ENCODE results near the gene ROR1. TPM values are rescaled to one million over a fixed set of nuclear protein-coding genes. Genes with fewer than 3 reads are reported as not detected.
"Not testable (repeated sequence)": the region's sequence is repeated elsewhere in the genome, so short reads cannot be mapped to it uniquely, and the experiment has no call there.

Gene ROR1
- total and polyA plus RNA-seq, 5 donors from 2014 or later, result not detected

DNA sequence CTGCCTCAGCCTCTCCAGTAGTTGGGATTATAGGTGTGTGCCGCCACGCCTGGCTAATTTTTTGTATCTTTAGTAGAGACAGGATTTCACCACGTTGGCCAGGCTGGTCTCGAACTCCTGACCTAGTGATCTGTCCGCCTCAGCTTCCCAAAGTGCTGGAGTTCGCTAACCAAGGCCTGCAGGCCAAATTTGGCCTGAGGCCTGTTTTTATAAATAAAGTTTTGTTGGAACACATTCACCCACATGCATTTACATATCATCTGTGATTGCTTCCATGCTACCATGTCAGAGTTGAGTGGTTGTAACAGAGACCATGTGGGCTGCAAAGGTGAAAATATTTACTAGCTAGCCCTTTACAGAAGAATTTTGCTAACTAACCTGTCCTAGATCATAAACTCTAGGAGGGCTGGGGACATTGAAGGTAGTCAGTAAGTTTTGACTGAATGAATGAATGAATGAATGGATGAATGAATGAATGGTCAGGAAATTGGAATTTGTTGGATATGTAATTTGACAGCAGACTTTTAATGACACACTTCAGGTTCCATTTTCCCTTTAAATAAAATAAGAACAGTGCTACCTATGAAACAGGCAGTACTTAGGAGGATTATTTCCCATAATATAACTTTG lies 38.4 kb downstream of the ROR1 start:
- ATAC-seq (ENCODE audit: low read depth in 2 of 2), result no peak
- Histone ChIP-seq H3K36me3 (ENCODE audit: control insufficient read depth, insufficient read depth, low read length) (no peaks in the 10 kb centered on the region), H3K27me3 (ENCODE audit: control insufficient read depth, insufficient read depth, low read length) (no peaks in the 10 kb centered on the region), H3K4me3 (ENCODE audit: low read depth, low read length) (no peak overlapping the region), H3K9me3 (ENCODE audit: control insufficient read depth in 2 of 2, low read length in 2 of 2) (no peaks in the 10 kb centered on the region), H3K27ac (ENCODE audit: insufficient read depth, low read length, poor library complexity, severe bottlenecking) (no peak overlapping the region), H3K4me1 (ENCODE audit: control insufficient read depth, insufficient read depth, low read length, poor library complexity, severe bottlenecking) (no peaks in the 10 kb centered on the region)
- no peaks in the 10 kb centered on the region for H3K4me1 Mint-ChIP-seq
- H3K27ac Mint-ChIP-seq, result no peak overlapping the region
- no peaks in the 10 kb centered on the region for H3K36me3 Mint-ChIP-seq
- no peak for DNase-seq
- H3K27me3 Mint-ChIP-seq, result peaks cover 4% of the 10 kb centered on the region
- no peak overlapping the region for H3K4me3 Mint-ChIP-seq
- H3K9me3 Mint-ChIP-seq, result peaks cover 0 to 5% (median 1%) of the 10 kb centered on the region in 7 donors

DNA sequence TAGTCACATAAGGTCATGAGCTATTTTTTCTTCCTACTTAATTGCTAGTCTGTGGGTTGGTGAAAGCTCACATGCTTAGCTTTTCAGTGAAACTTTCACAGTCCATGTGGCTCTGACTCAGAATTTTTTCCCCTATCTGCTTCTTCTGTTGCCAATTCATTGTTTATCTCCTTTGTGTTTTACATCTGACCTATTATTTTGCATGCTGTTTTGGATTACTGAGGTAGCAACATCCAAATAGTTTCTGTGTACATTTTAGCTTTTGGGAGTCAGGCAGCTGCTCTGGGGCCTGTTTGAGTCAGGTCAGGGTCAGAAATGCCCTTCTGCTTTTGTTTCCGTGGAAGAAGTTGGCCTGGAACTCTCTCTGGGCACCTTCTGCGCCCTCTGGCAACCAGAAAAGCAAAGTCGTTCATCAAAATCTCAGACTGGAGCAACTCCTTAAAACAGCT lies 40.0 kb downstream of the ROR1 start:
- no peaks in the 10 kb centered on the region for H3K36me3 ChIP-seq (ENCODE audit: control insufficient read depth, insufficient read depth, low read length)
- H3K36me3 Mint-ChIP-seq, result no peaks in the 10 kb centered on the region
- no peak overlapping the region for H3K4me3 ChIP-seq (ENCODE audit: low read depth, low read length)
- H3K9me3 ChIP-seq (ENCODE audit: control insufficient read depth in 2 of 2, low read length in 2 of 2), result no peaks in the 10 kb centered on the region
- no peak overlapping the region for H3K27ac ChIP-seq (ENCODE audit: insufficient read depth, low read length, poor library complexity, severe bottlenecking)
- H3K4me1 Mint-ChIP-seq, result no peaks in the 10 kb centered on the region
- H3K4me3 Mint-ChIP-seq, result no peak overlapping the region
- H3K27me3 Mint-ChIP-seq, result peaks cover 8% of the 10 kb centered on the region
- DNase-seq (no peak), ATAC-seq (ENCODE audit: low read depth in 2 of 2) (no peak)
- H3K27ac Mint-ChIP-seq, result no peak overlapping the region
- peaks cover 0 to 5% (median 0%) of the 10 kb centered on the region in 7 donors for H3K9me3 Mint-ChIP-seq
- H3K27me3 ChIP-seq (ENCODE audit: control insufficient read depth, insufficient read depth, low read length), result no peaks in the 10 kb centered on the region
- H3K4me1 ChIP-seq (ENCODE audit: control insufficient read depth, insufficient read depth, low read length, poor library complexity, severe bottlenecking), result no peaks in the 10 kb centered on the region

DNA sequence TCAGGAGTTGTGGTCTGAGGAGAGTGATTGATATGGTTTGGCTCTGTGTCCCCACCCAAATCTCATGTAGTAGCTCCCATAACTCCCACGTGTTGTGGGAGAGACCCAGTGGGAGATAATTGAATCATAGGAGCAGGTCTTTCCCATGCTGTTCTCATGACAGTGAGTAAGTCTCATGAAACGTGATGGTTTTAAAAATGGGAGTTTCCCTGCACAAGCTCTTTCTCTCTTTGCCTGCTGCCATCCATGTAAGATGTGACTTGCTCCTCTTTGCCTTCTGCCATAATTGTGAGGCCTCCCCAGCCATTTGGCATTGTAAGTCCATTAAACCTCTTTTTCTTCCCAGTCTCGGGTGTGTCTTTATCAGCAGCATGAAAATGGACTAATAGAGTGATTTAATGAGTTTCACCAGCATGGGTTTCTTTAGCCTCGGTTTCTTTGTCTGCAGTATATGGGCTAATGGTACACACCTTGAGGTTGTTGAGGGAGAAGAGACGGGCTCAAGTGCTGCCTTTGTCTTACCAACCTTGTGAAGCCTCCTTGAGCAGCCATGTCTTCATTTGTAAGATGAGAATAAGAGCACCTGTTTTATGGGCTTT lies 42.5 kb downstream of the ROR1 start:
- not testable (repeated sequence) for H3K27me3 ChIP-seq (ENCODE audit: control insufficient read depth, insufficient read depth, low read length); H3K4me1 ChIP-seq (ENCODE audit: control insufficient read depth, insufficient read depth, low read length, poor library complexity, severe bottlenecking); H3K27me3 Mint-ChIP-seq; H3K27ac ChIP-seq (ENCODE audit: insufficient read depth, low read length, poor library complexity, severe bottlenecking); H3K36me3 ChIP-seq (ENCODE audit: control insufficient read depth, insufficient read depth, low read length); H3K4me3 ChIP-seq (ENCODE audit: low read depth, low read length); H3K4me3 Mint-ChIP-seq; H3K4me1 Mint-ChIP-seq; H3K27ac Mint-ChIP-seq; H3K36me3 Mint-ChIP-seq; DNase-seq; H3K9me3 ChIP-seq (ENCODE audit: control insufficient read depth in 2 of 2, low read length in 2 of 2); H3K9me3 Mint-ChIP-seq; ATAC-seq (ENCODE audit: low read depth in 2 of 2)

DNA sequence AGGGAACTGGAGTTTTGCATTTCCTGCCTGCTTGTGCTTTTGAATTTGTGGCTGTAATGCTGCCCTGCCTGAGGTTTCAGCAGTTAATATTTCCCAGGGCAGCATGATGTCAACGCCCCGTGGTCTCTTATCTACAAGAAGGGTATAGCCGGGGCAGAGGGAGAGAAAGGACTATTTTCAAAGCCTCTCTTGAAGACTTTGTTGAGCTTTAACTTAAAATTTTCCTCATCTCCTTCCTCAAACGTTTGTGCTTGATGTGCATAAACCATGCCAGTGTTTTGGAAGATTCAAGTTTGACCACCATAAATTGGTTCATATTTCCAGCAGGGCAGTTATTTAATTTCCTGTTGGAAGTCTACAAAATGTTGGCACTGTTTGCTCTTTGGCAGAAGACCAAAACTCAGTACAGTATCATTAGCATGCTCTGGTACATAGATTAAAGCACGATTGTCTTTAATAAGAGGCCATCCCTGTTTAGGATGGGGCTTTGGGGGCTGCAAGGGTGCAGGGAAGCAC lies 43.4 kb downstream of the ROR1 start:
- ATAC-seq (ENCODE audit: low read depth in 2 of 2) (no peak), DNase-seq (no peak)
- Mint-ChIP-seq H3K4me1 (no peaks in the 10 kb centered on the region), H3K27ac (no peak overlapping the region), H3K4me3 (no peak overlapping the region), H3K9me3 (peaks cover 0 to 5% (median 0%) of the 10 kb centered on the region in 7 donors), H3K27me3 (peaks cover 8% of the 10 kb centered on the region), H3K36me3 (no peaks in the 10 kb centered on the region)
- Histone ChIP-seq H3K4me1 (ENCODE audit: control insufficient read depth, insufficient read depth, low read length, poor library complexity, severe bottlenecking) (no peaks in the 10 kb centered on the region), H3K27me3 (ENCODE audit: control insufficient read depth, insufficient read depth, low read length) (no peaks in the 10 kb centered on the region), H3K9me3 (ENCODE audit: control insufficient read depth in 2 of 2, low read length in 2 of 2) (no peaks in the 10 kb centered on the region), H3K27ac (ENCODE audit: insufficient read depth, low read length, poor library complexity, severe bottlenecking) (no peak overlapping the region), H3K36me3 (ENCODE audit: control insufficient read depth, insufficient read depth, low read length) (no peaks in the 10 kb centered on the region), H3K4me3 (ENCODE audit: low read depth, low read length) (no peak overlapping the region)

DNA sequence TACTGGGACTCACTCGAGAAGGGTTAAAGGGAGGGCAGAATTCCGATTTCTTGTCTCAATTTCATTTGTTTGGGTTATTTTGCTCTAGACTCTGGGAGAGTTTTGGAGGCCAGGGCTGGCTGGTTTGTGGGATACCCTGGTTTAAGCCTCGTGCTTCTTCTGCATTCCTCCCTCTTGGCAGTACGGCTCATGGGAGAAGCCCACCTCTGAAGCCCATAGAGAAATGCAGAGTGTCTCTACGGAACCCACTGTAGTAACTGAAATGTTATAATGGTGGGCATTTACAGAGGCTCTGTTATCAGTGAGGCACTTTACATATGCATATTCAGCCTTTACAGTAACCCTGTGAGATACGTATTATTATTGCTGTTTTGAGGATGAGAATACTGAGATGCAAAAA lies 43.9 kb downstream of the ROR1 start:
- H3K27ac ChIP-seq (ENCODE audit: insufficient read depth, low read length, poor library complexity, severe bottlenecking), result no peak overlapping the region
- DNase-seq (no peak), ATAC-seq (ENCODE audit: low read depth in 2 of 2) (no peak)
- Mint-ChIP-seq H3K27me3 (peaks cover 8% of the 10 kb centered on the region), H3K36me3 (no peaks in the 10 kb centered on the region), H3K27ac (no peak overlapping the region), H3K9me3 (peaks cover 0 to 5% (median 0%) of the 10 kb centered on the region in 7 donors), H3K4me3 (no peak overlapping the region), H3K4me1 (no peaks in the 10 kb centered on the region)
- no peaks in the 10 kb centered on the region for H3K9me3 ChIP-seq (ENCODE audit: control insufficient read depth in 2 of 2, low read length in 2 of 2)
- no peaks in the 10 kb centered on the region for H3K4me1 ChIP-seq (ENCODE audit: control insufficient read depth, insufficient read depth, low read length, poor library complexity, severe bottlenecking)
- no peaks in the 10 kb centered on the region for H3K36me3 ChIP-seq (ENCODE audit: control insufficient read depth, insufficient read depth, low read length)
- no peaks in the 10 kb centered on the region for H3K27me3 ChIP-seq (ENCODE audit: control insufficient read depth, insufficient read depth, low read length)
- no peak overlapping the region for H3K4me3 ChIP-seq (ENCODE audit: low read depth, low read length)

DNA sequence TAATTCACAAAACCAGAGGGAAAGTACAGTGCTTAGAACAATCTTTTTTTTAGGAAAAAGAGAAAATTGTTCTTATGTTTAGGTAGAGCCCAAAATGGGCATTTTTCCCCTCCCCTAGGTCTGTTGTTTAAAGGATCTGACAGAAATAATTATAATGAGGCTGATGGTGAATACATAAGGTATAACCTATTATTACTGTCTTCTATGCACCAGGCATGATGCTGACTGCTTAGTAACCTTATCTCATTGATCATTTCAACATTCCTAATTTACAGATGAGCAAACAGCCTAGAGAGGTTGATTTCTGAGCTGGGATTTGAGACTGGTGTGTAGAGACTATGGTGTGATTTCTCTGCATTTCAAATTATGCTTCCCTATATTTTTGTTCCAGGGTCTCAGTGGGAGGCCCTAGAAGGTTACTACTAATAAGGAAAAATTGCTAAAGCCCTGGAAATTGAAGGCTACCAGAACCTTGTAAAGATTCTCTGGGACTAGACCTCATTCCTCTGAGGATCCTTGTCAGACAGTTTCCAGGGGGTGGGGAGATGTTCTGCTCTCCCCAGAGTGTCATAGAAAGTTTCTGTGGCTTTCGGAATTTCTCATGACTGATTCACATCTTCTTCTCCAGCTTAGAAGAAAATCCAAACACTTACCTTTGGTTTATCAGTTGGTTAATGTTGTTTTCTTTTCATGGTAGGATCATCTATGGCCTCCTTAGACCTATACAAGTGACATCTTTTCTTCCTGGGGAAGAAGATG lies 44.9 kb downstream of the ROR1 start:
- no peak overlapping the region for H3K27ac ChIP-seq (ENCODE audit: insufficient read depth, low read length, poor library complexity, severe bottlenecking)
- H3K36me3 ChIP-seq (ENCODE audit: control insufficient read depth, insufficient read depth, low read length), result no peaks in the 10 kb centered on the region
- Mint-ChIP-seq H3K27ac (no peak overlapping the region), H3K27me3 (peaks cover 8% of the 10 kb centered on the region), H3K9me3 (peaks cover 0 to 5% (median 0%) of the 10 kb centered on the region in 7 donors), H3K36me3 (no peaks in the 10 kb centered on the region), H3K4me3 (no peak overlapping the region), H3K4me1 (no peaks in the 10 kb centered on the region)
- H3K27me3 ChIP-seq (ENCODE audit: control insufficient read depth, insufficient read depth, low read length), result no peaks in the 10 kb centered on the region
- DNase-seq, result no peak
- no peak for ATAC-seq (ENCODE audit: low read depth in 2 of 2)
- H3K4me3 ChIP-seq (ENCODE audit: low read depth, low read length), result no peak overlapping the region
- no peaks in the 10 kb centered on the region for H3K9me3 ChIP-seq (ENCODE audit: control insufficient read depth in 2 of 2, low read length in 2 of 2)
- no peaks in the 10 kb centered on the region for H3K4me1 ChIP-seq (ENCODE audit: control insufficient read depth, insufficient read depth, low read length, poor library complexity, severe bottlenecking)

DNA sequence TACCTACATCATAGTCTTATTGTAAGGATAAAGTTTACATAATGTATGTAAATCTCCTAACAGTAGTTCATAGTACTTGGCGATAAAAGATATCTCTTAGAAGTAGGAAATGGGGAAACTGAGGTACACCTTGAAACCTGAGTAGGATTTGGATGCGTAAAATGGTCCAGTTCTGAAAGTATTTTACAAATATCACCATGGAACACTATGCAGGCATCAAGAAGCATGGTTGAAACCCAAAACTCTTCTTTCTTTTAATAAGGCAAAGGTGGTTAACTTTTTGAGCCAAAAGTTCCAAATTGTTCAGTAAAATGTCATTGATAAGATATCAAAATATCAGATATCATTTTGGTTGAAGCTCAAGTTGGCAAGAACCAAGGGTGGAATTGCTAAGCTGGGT lies 46.0 kb downstream of the ROR1 start:
- Histone ChIP-seq H3K27me3 (ENCODE audit: control insufficient read depth, insufficient read depth, low read length) (no peaks in the 10 kb centered on the region), H3K27ac (ENCODE audit: insufficient read depth, low read length, poor library complexity, severe bottlenecking) (no peak overlapping the region), H3K4me1 (ENCODE audit: control insufficient read depth, insufficient read depth, low read length, poor library complexity, severe bottlenecking) (no peaks in the 10 kb centered on the region), H3K9me3 (ENCODE audit: control insufficient read depth in 2 of 2, low read length in 2 of 2) (no peaks in the 10 kb centered on the region), H3K4me3 (ENCODE audit: low read depth, low read length) (no peak overlapping the region), H3K36me3 (ENCODE audit: control insufficient read depth, insufficient read depth, low read length) (no peaks in the 10 kb centered on the region)
- no peak for ATAC-seq (ENCODE audit: low read depth in 2 of 2)
- Mint-ChIP-seq H3K27me3 (peaks cover 8% of the 10 kb centered on the region), H3K27ac (no peak overlapping the region), H3K4me1 (no peaks in the 10 kb centered on the region), H3K9me3 (peaks cover 0 to 5% (median 0%) of the 10 kb centered on the region in 7 donors), H3K36me3 (no peaks in the 10 kb centered on the region), H3K4me3 (no peak overlapping the region)
- DNase-seq, result no peak

All from CD4-positive, CD25-positive, alpha-beta regulatory T cell (primary cell).